HCT116 (cell line): Measurements from ENCODE around the gene GNB2. TPM values are rescaled to one million over a fixed set of nuclear protein-coding genes. Genes with fewer than 3 reads are reported as not detected.

Experiments
- ATAC-seq: fragments of 200-7000 bp; cut with Tn5 transposase; 2 replicates; pipeline ENCODE4 v1.9.1; 2020; ENCODE audit warnings: mild to moderate bottlenecking, moderate library complexity
- BruUV-seq: library from RNA; stranded (reverse); fragments of 400-500 nt; replicated peaks from 2 replicates; lab custom pipeline; 2021; lab: Mats Ljungman, UMichigan
- CTCF ChIA-PET: fragments of 300-600 bp; sonication (Branson Sonifier 250); formaldehyde crosslinking; loops from one replicate; lab custom pipeline; 2021; ENCODE audit warnings: antibody characterized with exemption; lab: Charles Lee
- POLR2A ChIA-PET: fragments of 300-600, 350-600 bp; sonication (Branson Sonifier 250); formaldehyde crosslinking; loops from one replicate; lab custom pipeline; 2021; ENCODE audit warnings: antibody characterized with exemption; lab: Charles Lee
- RAD21 ChIA-PET, 2 experiments: fragments of 300-600 bp; sonication (Branson Sonifier 250); formaldehyde crosslinking; loops; one replicate each; lab custom pipeline; 2023; ENCODE audit warnings: low total read pairs in 2 of 2; ENCODE audit not compliant: uncharacterized antibody in 2 of 2, unreplicated experiment in 2 of 2, low non-redundant PET in 1 of 2; lab: Charles Lee
- DNase-seq: peaks from one replicate; pipeline ENCODE4 v3.0.0-alpha.2; 2010; ENCODE audit warnings: low read depth, low spot score
- H2AFZ ChIP-seq: fragments of 200-600 bp; shearing (Covaris generic), sonication (generic); 2 replicates; pipeline ENCODE4 v1.6.1; 2017; ENCODE audit warnings: low read depth, mixed run types, mixed read lengths, antibody characterized with exemption, low read length; ENCODE audit not compliant: poor library complexity, severe bottlenecking
- H3K27ac ChIP-seq: 2 replicates; pipeline ENCODE4 v1.5.1; 2012; ENCODE audit warnings: low read depth, low read length
- H3K27me3 ChIP-seq: fragments of 200-600 bp; sonication (generic); 2 replicates; pipeline ENCODE4 v1.6.1; 2016; ENCODE audit warnings: mixed run types, low read length, mixed read lengths; ENCODE audit not compliant: insufficient read depth
- H3K36me3 ChIP-seq, 2 experiments: fragments of 200-500 bp in 1 of 2; fragments of 200-600 bp in 1 of 2; sonication (Bioruptor generic) in 1 of 2; sonication (generic) in 1 of 2; 2 replicates each; pipeline versions ENCODE4 v1.5.1 to v1.6.1; 2014 to 2016; ENCODE audit warnings: low read length in 2 of 2, inconsistent platforms in 1 of 2, mixed read lengths in 1 of 2, mixed run types in 1 of 2; ENCODE audit not compliant: insufficient read depth in 2 of 2, control insufficient read depth in 1 of 2
- H3K4me1 ChIP-seq, 2 experiments: fragments of 200-600 bp in 1 of 2; sonication (generic) in 1 of 2; 2 replicates each; pipeline versions ENCODE4 v1.5.1 to v1.6.1; 2012 to 2017; ENCODE audit warnings: low read length in 2 of 2, inconsistent platforms in 1 of 2, mild to moderate bottlenecking in 1 of 2, mixed read lengths in 1 of 2, mixed run types in 1 of 2, moderate library complexity in 1 of 2; ENCODE audit not compliant: insufficient read depth in 2 of 2, control insufficient read depth in 1 of 2
- H3K4me2 ChIP-seq: fragments of 200-600 bp; sonication (generic); 2 replicates; pipeline ENCODE4 v1.6.1; 2017; ENCODE audit warnings: mixed run types, low read length, mixed read lengths
- H3K4me3 ChIP-seq, 2 experiments: fragments of 200-600 bp in 1 of 2; sonication (generic) in 1 of 2; replicated peaks in 1 of 2; 2 replicates each; pipeline ENCODE4 v1.5.1; 2011 to 2016; ENCODE audit warnings: low read length in 2 of 2, control low read depth in 1 of 2, low read depth in 1 of 2, mild to moderate bottlenecking in 1 of 2, mixed read lengths in 1 of 2, mixed run types in 1 of 2
- H3K79me2 ChIP-seq: fragments of 200-600 bp; sonication (generic); 2 replicates; pipeline ENCODE4 v1.6.1; 2017; ENCODE audit warnings: mild to moderate bottlenecking, mixed run types, low read length, moderate library complexity, mixed read lengths; ENCODE audit not compliant: insufficient read depth
- H3K9ac ChIP-seq: fragments of 200-600 bp; sonication (generic); 2 replicates; pipeline ENCODE4 v1.6.1; 2016; ENCODE audit warnings: low read length, mixed read lengths
- H3K9me2 ChIP-seq: fragments of 200-600 bp; sonication (generic), shearing (Covaris generic); 2 replicates; pipeline ENCODE4 v1.6.1; 2017; ENCODE audit warnings: mixed run types, mild to moderate bottlenecking, moderate library complexity; ENCODE audit not compliant: insufficient read depth
- H3K9me3 ChIP-seq, 2 experiments: fragments of 200-500 bp in 1 of 2; fragments of 200-600 bp in 1 of 2; sonication (Bioruptor generic) in 1 of 2; sonication (generic) in 1 of 2; 2 replicates each; pipeline ENCODE4 v1.6.1; 2014 to 2017; ENCODE audit warnings: low read length in 2 of 2, mixed read lengths in 2 of 2, inconsistent platforms in 1 of 2, low read depth in 1 of 2, mild to moderate bottlenecking in 1 of 2, mixed run types in 1 of 2, moderate library complexity in 1 of 2; ENCODE audit not compliant: control insufficient read depth in 1 of 2, insufficient read depth in 1 of 2
- H4K20me1 ChIP-seq: fragments of 200-600 bp; sonication (generic), shearing (Covaris generic); 2 replicates; pipeline ENCODE4 v1.6.1; 2017; ENCODE audit warnings: mixed run types, mild to moderate bottlenecking, moderate library complexity; ENCODE audit not compliant: insufficient read depth
- CBX3 ChIP-seq: IDR thresholded peaks from 2 replicates; pipeline ENCODE4 v1.6.1; 2012; ENCODE audit warnings: low read depth
- FOSL1 ChIP-seq: IDR thresholded peaks from 2 replicates; pipeline ENCODE4 v1.6.1; 2012; ENCODE audit warnings: low read depth
- ZFX ChIP-seq: fragments of 450-650 bp; IDR thresholded peaks from 2 replicates; pipeline ENCODE4 v1.6.1; 2017
- ZNF274 ChIP-seq: fragments of 200-500 bp; sonication (Bioruptor generic); IDR thresholded peaks from 2 replicates; pipeline ENCODE4 v1.6.1; 2014; ENCODE audit warnings: mild to moderate bottlenecking, low read depth, low read length, inconsistent platforms
- intact Hi-C: fragments of 100-400 bp; cut with micrococcal nuclease; formaldehyde crosslinking; loops from 2 replicates; pipeline ENCODE4 v1.10.0; 2022
- total RNA-seq: library from RNA; stranded (reverse); gene quantifications from one replicate; pipeline ENCODE4 v1.2.1, GENCODE V29; 2021; ENCODE audit not compliant: unreplicated experiment
- TF ChIP-seq, protein P1 (sequence below): IDR thresholded peaks from 2 replicates; pipeline ENCODE4 v1.6.1; 2011; ENCODE audit warnings: mild to moderate bottlenecking, low read length, moderate library complexity; ENCODE audit not compliant: insufficient replicate concordance; ENCODE audit errors: extremely low read depth
- TF ChIP-seq, protein P2 (sequence below): IDR thresholded peaks from 2 replicates; pipeline ENCODE4 v1.6.1; 2012

Gene GNB2
- total RNA-seq, 1 experiment from 2014 or later = 246 TPM

DNA sequence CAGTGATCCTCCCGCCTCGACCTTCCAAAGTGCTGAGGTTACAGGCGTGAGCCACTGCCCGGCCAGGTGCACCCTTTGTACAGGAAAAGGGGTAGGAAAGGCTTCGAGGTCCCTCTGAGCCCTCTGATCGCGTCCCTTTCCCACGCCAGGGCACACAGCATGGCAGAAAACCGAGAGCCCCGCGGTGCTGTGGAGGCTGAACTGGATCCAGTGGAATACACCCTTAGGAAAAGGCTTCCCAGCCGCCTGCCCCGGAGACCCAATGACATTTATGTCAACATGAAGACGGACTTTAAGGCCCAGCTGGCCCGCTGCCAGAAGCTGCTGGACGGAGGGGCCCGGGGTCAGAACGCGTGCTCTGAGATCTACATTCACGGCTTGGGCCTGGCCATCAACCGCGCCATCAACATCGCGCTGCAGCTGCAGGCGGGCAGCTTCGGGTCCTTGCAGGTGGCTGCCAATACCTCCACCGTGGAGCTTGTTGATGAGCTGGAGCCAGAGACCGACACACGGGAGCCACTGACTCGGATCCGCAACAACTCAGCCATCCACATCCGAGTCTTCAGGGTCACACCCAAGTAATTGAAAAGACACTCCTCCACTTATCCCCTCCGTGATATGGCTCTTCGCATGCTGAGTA is 33.3 kb downstream of the GNB2 start:
- intact Hi-C loops = loop anchor here (5.0 kb wide), 1 partner anchor 371 kb away; no protein-coding TSS in a partner anchor
- ChIA-PET CTCF (interaction anchor here (0.6 to 2.5 kb wide), 4 partner anchors 14 to 411 kb away, joined by 5 to 34 read pairs (median 16); partner anchors contain the start of genes EPHB4 and GIGYF1), RAD21 (interaction anchor here in 1 of 2 experiments (1.2 to 1.7 kb wide), 3 partner anchors 83 to 147 kb away, joined by 3 to 4 read pairs (median 4); partner anchors contain the start of gene EPHB4), POLR2A (no interaction called here)
- Histone ChIP-seq H3K9ac (peak overlapping the region; percentile 99), H3K4me1 (peaks cover 8 to 20% of the 10 kb centered on the region in 2 experiments; a peak in 3 of 4 replicates), H3K9me2 (no peaks in the 10 kb centered on the region), H3K27me3 (no peaks in the 10 kb centered on the region), H3K27ac (peak overlapping the region; percentile 95), H3K4me2 (peak overlapping the region; percentile 91), H3K9me3 (no peaks in the 10 kb centered on the region), H3K4me3 (peak overlapping the region; percentile 76 to 97)
- TF ChIP-seq ZFX = no peak
- no peak for TF ChIP-seq FOSL1
- no peak for TF ChIP-seq ZNF274
- TF ChIP-seq CBX3 = no peak
- TF ChIP-seq, protein P1, sequence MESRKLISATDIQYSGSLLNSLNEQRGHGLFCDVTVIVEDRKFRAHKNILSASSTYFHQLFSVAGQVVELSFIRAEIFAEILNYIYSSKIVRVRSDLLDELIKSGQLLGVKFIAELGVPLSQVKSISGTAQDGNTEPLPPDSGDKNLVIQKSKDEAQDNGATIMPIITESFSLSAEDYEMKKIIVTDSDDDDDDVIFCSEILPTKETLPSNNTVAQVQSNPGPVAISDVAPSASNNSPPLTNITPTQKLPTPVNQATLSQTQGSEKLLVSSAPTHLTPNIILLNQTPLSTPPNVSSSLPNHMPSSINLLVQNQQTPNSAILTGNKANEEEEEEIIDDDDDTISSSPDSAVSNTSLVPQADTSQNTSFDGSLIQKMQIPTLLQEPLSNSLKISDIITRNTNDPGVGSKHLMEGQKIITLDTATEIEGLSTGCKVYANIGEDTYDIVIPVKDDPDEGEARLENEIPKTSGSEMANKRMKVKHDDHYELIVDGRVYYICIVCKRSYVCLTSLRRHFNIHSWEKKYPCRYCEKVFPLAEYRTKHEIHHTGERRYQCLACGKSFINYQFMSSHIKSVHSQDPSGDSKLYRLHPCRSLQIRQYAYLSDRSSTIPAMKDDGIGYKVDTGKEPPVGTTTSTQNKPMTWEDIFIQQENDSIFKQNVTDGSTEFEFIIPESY = no peak
- TF ChIP-seq, protein P2, sequence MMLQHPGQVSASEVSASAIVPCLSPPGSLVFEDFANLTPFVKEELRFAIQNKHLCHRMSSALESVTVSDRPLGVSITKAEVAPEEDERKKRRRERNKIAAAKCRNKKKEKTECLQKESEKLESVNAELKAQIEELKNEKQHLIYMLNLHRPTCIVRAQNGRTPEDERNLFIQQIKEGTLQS = no peak
- TF ChIP-seq, all 23 proteins: peak for 0
- H3K79me2 ChIP-seq = peaks cover 26% of the 10 kb centered on the region
- H4K20me1 ChIP-seq = peaks cover 5% of the 10 kb centered on the region; the same call in 1 of the 2 replicates
- peaks cover 4 to 12% of the 10 kb centered on the region in 2 experiments; a peak in 3 of 4 replicates for H3K36me3 ChIP-seq
- ATAC-seq (no peak), DNase-seq (no peak)
- H2AFZ ChIP-seq = no peak overlapping the region
- no TSS peak for BruUV-seq
